ENCODE data around the gene STC2. TPM values are rescaled to one million over a fixed set of nuclear protein-coding genes. Genes with fewer than 3 reads are reported as not detected.
"Not testable (repeated sequence)": the region's sequence is repeated elsewhere in the genome, so short reads cannot be mapped to it uniquely, and the experiment has no call there.

Gene STC2
- total RNA-seq, 1 experiment from 2014 or later, result 57.0 TPM

GRCh38 chr5:173371400-173371799 is 43.2 kb upstream of the STC2 start (continued):
- TF ChIP-seq CTCF (IDR thresholded peaks at IDR 0.05) (no peak), NR2C2 (CRISPR knock-in tag; IDR thresholded peaks at IDR 0.05) (no peak), ZNF121 (CRISPR knock-in tag; IDR thresholded peaks at IDR 0.05) (no peak), ZSCAN18 (CRISPR knock-in tag; IDR thresholded peaks at IDR 0.05) (no peak), NR3C1 (CRISPR knock-in tag; conservative IDR thresholded peaks at IDR 0.05; ENCODE audit: low read depth) (no peak), ZNF671 (CRISPR knock-in tag; IDR thresholded peaks at IDR 0.05) (no peak), TCF7 (CRISPR knock-in tag; IDR thresholded peaks at IDR 0.05; ENCODE audit: low read depth) (no peak), ETV6 (CRISPR knock-in tag; IDR thresholded peaks at IDR 0.05) (no peak), OVOL2 (CRISPR knock-in tag; IDR thresholded peaks at IDR 0.05; ENCODE audit: borderline replicate concordance) (no peak), ZNF219 (CRISPR knock-in tag; IDR thresholded peaks at IDR 0.05; ENCODE audit: borderline replicate concordance) (no peak), FOXP4 (CRISPR knock-in tag; IDR thresholded peaks at IDR 0.05) (no peak), RORB (CRISPR knock-in tag; IDR thresholded peaks at IDR 0.05) (no peak)
- TF ChIP-seq, protein P1, sequence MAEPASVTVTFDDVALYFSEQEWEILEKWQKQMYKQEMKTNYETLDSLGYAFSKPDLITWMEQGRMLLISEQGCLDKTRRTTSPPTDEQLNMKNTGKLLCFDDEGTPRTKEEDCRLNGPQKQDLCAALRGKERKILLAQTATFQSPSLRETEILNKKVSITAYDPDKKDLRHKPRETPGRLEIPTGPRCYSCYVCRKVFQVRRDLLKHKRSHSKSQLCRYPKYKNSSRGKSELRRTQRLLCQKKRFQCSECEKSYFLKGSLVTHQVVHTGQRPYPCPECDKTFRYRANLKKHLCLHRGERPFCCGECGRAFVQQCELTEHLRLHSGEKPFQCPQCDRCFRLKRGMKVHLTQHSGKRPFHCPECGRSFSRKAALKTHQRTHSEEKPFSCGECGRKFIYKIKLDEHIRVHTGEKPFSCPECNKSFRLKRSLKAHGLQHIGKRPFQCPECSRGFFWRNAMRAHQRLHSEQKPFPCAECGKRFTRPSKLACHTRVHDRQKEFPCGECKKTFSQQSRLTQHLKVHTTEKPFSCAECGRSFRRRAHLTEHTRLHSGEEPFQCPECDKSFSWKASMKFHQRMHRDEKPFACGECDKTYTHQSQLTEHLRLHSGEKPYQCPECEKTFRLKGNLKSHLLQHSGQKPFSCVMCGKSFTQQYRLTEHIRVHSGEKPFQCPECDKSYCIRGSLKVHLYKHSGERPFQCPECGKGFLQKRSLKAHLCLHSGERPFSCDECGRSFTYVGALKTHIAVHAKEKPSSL (CRISPR knock-in tag; conservative IDR thresholded peaks at IDR 0.05), result no peak
- TF ChIP-seq, protein P2, sequence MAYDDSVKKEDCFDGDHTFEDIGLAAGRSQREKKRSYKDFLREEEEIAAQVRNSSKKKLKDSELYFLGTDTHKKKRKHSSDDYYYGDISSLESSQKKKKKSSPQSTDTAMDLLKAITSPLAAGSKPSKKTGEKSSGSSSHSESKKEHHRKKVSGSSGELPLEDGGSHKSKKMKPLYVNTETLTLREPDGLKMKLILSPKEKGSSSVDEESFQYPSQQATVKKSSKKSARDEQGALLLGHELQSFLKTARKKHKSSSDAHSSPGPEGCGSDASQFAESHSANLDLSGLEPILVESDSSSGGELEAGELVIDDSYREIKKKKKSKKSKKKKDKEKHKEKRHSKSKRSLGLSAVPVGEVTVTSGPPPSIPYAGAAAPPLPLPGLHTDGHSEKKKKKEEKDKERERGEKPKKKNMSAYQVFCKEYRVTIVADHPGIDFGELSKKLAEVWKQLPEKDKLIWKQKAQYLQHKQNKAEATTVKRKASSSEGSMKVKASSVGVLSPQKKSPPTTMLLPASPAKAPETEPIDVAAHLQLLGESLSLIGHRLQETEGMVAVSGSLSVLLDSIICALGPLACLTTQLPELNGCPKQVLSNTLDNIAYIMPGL (CRISPR knock-in tag; IDR thresholded peaks at IDR 0.05), result no peak

GRCh38 chr5:173363406-173363805 is 35.2 kb upstream of the STC2 start:
- ATAC-seq; H3K4me1 Mint-ChIP-seq; H3K4me3 Mint-ChIP-seq; H3K27ac Mint-ChIP-seq; H3K36me3 Mint-ChIP-seq; CTCF ChIA-PET; DNase-seq (ENCODE audit: low spot score); POLR2A ChIA-PET: not testable (repeated sequence)
- Mint-ChIP-seq H3K9me3 (peaks cover 42% of the 10 kb centered on the region), H3K27me3 (ENCODE audit: low read depth) (peaks cover 14% of the 10 kb centered on the region)

- ChIA-PET CTCF (no interaction called here), POLR2A (interaction anchor here (0.6 kb wide), 1 partner anchor 35 kb away, joined by 8 read pairs; no protein-coding TSS in a partner anchor)
- Mint-ChIP-seq H3K9me3 (peaks cover 6% of the 10 kb centered on the region), H3K36me3 (no peaks in the 10 kb centered on the region), H3K4me3 (no peak overlapping the region), H3K27ac (no peak overlapping the region), H3K27me3 (ENCODE audit: low read depth) (peaks cover 29% of the 10 kb centered on the region), H3K4me1 (peaks cover 13% of the 10 kb centered on the region)
- DNase-seq (ENCODE audit: low spot score) (no peak), ATAC-seq (no peak)
- TF ChIP-seq, protein P1 (CRISPR knock-in tag; conservative IDR thresholded peaks at IDR 0.05), result no peak
- TF ChIP-seq ZNF138 (CRISPR knock-in tag; conservative IDR thresholded peaks at IDR 0.05) (no peak), AR (CRISPR knock-in tag; IDR thresholded peaks at IDR 0.05) (no peak), ATF3 (CRISPR knock-in tag; conservative IDR thresholded peaks at IDR 0.05) (no peak)
Observed at GRCh38 chr5:173355561-173355960, 27.3 kb upstream of the STC2 start.

All from WTC11 (cell line).